T-helper 1 cell (primary cell): Measurements from ENCODE around the gene PLEKHB1.

Experiments used
- DNase-seq, 5 donors: peaks; one replicate each; pipeline ENCODE4 v3.0.0-alpha.2; 2012 to 2020

The PLEKHB1 gene

DNA sequence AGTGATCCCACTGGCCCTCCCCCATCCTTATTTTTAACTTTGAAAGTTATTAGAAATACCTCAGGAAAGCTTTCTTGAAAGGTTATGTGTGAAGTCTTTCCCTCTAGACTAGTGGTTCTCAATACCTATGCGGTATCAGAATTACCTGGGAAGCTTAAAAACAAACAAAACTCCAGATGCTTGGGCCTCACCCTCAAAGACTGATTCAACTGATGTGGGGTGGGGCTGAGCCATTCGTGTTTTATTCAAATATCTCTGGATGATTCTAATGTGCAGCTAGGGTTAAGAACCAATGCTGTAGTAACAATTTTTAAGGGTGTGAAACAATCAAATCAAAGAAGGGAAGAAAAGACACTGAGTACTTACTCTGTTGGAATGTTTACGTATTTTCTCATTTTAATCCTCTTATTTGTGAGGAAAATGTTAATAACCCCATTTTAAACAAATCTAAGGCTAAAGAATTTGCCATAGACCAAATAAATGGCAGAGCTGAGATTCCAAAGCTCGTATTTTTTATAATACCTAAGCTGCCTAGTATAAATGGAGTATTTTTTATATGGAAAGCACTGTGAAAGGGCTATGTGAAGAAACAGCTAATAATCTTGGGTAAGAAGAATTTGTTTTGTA, 47.6 kb downstream of the PLEKHB1 start:
- no peak for DNase-seq

DNA sequence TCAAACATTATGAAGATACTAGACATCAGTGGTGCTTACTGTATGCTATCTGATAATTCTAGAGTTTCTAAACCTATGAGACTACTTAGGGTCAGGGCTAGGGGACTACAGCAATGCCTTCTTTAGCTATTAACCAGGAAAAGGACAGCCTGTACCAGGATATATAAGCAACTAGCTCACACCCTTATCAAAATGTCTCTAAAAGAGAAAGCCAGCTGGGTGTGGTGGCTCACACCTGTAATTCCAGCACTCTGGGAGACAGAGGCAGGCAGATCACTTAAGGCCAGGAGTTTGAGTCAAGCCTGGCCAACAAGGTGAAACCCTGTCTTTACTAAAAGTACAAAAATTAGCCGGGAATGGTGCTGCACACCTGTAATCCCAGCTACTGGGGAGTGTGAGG, 58.7 kb downstream of the PLEKHB1 start:
- DNase-seq, result no peak

DNA sequence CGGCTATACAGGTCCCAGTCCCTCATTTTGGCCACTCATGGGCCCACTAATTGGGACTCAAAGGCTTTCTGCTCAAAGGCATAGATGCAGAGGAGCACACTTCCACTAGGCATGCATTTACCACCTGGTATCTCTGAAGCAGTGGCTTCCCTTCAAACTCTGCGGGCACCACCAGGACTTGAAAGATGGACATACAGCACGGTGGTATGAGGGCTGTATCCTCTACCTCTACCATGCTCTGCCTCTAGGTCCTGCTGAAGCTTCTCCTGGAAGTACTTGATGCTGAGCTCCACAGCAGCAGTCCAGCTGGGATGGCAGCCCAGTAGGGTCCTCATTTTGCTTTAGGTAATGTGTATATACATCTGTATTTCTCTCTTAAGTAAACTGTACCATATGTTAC, 64.6 kb downstream of the PLEKHB1 start:
- no peak for DNase-seq
